Tibial nerve (tissue), 4 donors: ENCODE results near the gene RAPGEF6.

Experiments used
- CTCF ChIP-seq, 5 experiments: fragments of 200-600 bp in 3 of 5; fragments of 450-650 bp in 2 of 5; sonication (generic) in 3 of 5; IDR thresholded peaks; one replicate each; pipeline ENCODE4 v1.5.1; 2016 to 2019; ENCODE audit warnings: antibody characterized with exemption in 5 of 5, mild to moderate bottlenecking in 3 of 5, moderate library complexity in 2 of 5
- EP300 ChIP-seq, 2 donors: sonication (generic); formaldehyde crosslinking; IDR thresholded peaks; one replicate each; pipeline ENCODE4 v1.6.1; 2017; ENCODE audit warnings: antibody characterized with exemption in 2 of 2, mild to moderate bottlenecking in 1 of 2
- POLR2A ChIP-seq, 2 donors: fragments of 450-650 bp; IDR thresholded peaks; one replicate each; pipeline ENCODE4 v1.6.1; 2017; ENCODE audit warnings: antibody characterized with exemption in 2 of 2, mild to moderate bottlenecking in 2 of 2, moderate library complexity in 2 of 2

GRCh38 chr5:131377785-131378325 lies 257.2 kb downstream of the RAPGEF6 start:
- TF ChIP-seq CTCF (IDR thresholded peaks at IDR 0.05) (no peak), POLR2A (IDR thresholded peaks at IDR 0.05) (no peak), EP300 (IDR thresholded peaks at IDR 0.05) (no peak)
